Activated CD8-positive, alpha-beta memory T cell treated with anti-CD3 and anti-CD28 coated beads, Interleukin-2, amount 10 ng/mL, durations not matched to agents 7 days and 5 days (primary cell): ENCODE measurements around the gene KCNN3. TPM values are rescaled to one million over a fixed set of nuclear protein-coding genes. Genes with fewer than 3 reads are reported as not detected.
A peak's percentile ranks its signal among the peaks of the same experiment; 100 is the strongest.

ENCODE experiments used
- ATAC-seq: fragments of 150-1000 bp; cut with Tn5 transposase; one replicate; pipeline ENCODE4 v1.10.0; 2021; ENCODE audit warnings: moderate library complexity
- CTCF ChIA-PET: fragments of 350-600 bp; sonication (Branson Sonifier 250); formaldehyde crosslinking; loops from one replicate; lab custom pipeline; 2021; ENCODE audit warnings: antibody characterized with exemption; lab: Charles Lee
- DNase-seq: peaks from one replicate; pipeline ENCODE4 v3.0.0-alpha.2; 2020
- H3K27ac Mint-ChIP-seq: one replicate; pipeline ENCODE4 v1.8.0; 2021; ENCODE audit warnings: mild to moderate bottlenecking, mixed read lengths
- H3K27me3 Mint-ChIP-seq: one replicate; pipeline ENCODE4 v1.8.0; 2021; ENCODE audit warnings: mixed read lengths
- H3K36me3 Mint-ChIP-seq: one replicate; pipeline ENCODE4 v1.8.0; 2021; ENCODE audit warnings: mild to moderate bottlenecking, mixed read lengths
- H3K4me1 Mint-ChIP-seq: one replicate; pipeline ENCODE4 v1.8.0; 2021; ENCODE audit warnings: mixed read lengths
- H3K4me3 Mint-ChIP-seq: one replicate; pipeline ENCODE4 v1.8.0; 2021; ENCODE audit warnings: mild to moderate bottlenecking, moderate library complexity, mixed read lengths
- H3K9me3 Mint-ChIP-seq: one replicate; pipeline ENCODE4 v1.8.0; 2022; ENCODE audit warnings: low read depth, mixed read lengths
- total RNA-seq, 2 experiments: library from RNA; stranded (reverse); gene quantifications; one replicate each; pipeline ENCODE4 v1.2.3, GENCODE V29; 2021

KCNN3 gene
- total RNA-seq, 2 experiments from 2014 or later: 0.02 TPM; not detected in 1

GRCh38 chr1:154769193-154769895 lies 100.7 kb downstream of the KCNN3 start:
- peaks cover 26% of the 10 kb centered on the region for H3K27me3 Mint-ChIP-seq
- ATAC-seq: no peak
- H3K4me1 Mint-ChIP-seq: no peaks in the 10 kb centered on the region
- H3K9me3 Mint-ChIP-seq: no peaks in the 10 kb centered on the region
- CTCF ChIA-PET: interaction anchor here (0.7 to 1.0 kb wide), 2 partner anchors 22 to 175 kb away, joined by 4 to 6 read pairs; no protein-coding TSS in a partner anchor
- H3K36me3 Mint-ChIP-seq: no peaks in the 10 kb centered on the region
- DNase-seq: no peak
- no peak overlapping the region for H3K4me3 Mint-ChIP-seq
- no peak overlapping the region for H3K27ac Mint-ChIP-seq

GRCh38 chr1:154768456-154769125 lies 101.5 kb downstream of the KCNN3 start:
- CTCF ChIA-PET: interaction anchor here (0.7 to 1.2 kb wide), 3 partner anchors 15 to 176 kb away, joined by 4 read pairs; no protein-coding TSS in a partner anchor
- Mint-ChIP-seq H3K27ac (no peak overlapping the region), H3K36me3 (no peaks in the 10 kb centered on the region), H3K4me3 (no peak overlapping the region), H3K27me3 (peaks cover 29% of the 10 kb centered on the region), H3K4me1 (no peaks in the 10 kb centered on the region), H3K9me3 (no peaks in the 10 kb centered on the region)
- ATAC-seq: no peak
- DNase-seq: no peak

GRCh38 chr1:154767315-154768240 lies 102.5 kb downstream of the KCNN3 start:
- Mint-ChIP-seq H3K4me3 (no peak overlapping the region), H3K4me1 (no peaks in the 10 kb centered on the region), H3K27ac (no peak overlapping the region), H3K36me3 (no peaks in the 10 kb centered on the region), H3K27me3 (peaks cover 37% of the 10 kb centered on the region), H3K9me3 (no peaks in the 10 kb centered on the region)
- ATAC-seq (no peak), DNase-seq (no peak)
- CTCF ChIA-PET: interaction anchor here (0.7 to 1.2 kb wide), 3 partner anchors 16 to 111 kb away, joined by 3 to 4 read pairs (median 4); no protein-coding TSS in a partner anchor

GRCh38 chr1:154765970-154766369 lies 104.1 kb downstream of the KCNN3 start:
- ATAC-seq (peak; percentile 42), DNase-seq (no peak)
- Mint-ChIP-seq H3K4me1 (no peaks in the 10 kb centered on the region), H3K4me3 (no peak overlapping the region), H3K9me3 (no peaks in the 10 kb centered on the region), H3K27me3 (peaks cover 42% of the 10 kb centered on the region), H3K36me3 (no peaks in the 10 kb centered on the region), H3K27ac (no peak overlapping the region)
- CTCF ChIA-PET: interaction anchor here (1.3 kb wide), 1 partner anchor 178 kb away, joined by 3 read pairs; no protein-coding TSS in a partner anchor

GRCh38 chr1:154764773-154765172 lies 105.3 kb downstream of the KCNN3 start:
- DNase-seq (no peak), ATAC-seq (no peak)
- Mint-ChIP-seq H3K4me1 (peaks cover 5% of the 10 kb centered on the region), H3K4me3 (no peak overlapping the region), H3K27ac (no peak overlapping the region), H3K27me3 (peaks cover 42% of the 10 kb centered on the region), H3K36me3 (no peaks in the 10 kb centered on the region), H3K9me3 (no peaks in the 10 kb centered on the region)
- CTCF ChIA-PET: no interaction called here

GRCh38 chr1:154764181-154764580 lies 105.9 kb downstream of the KCNN3 start:
- Mint-ChIP-seq H3K27ac (no peak overlapping the region), H3K36me3 (no peaks in the 10 kb centered on the region), H3K9me3 (no peaks in the 10 kb centered on the region), H3K27me3 (peaks cover 42% of the 10 kb centered on the region), H3K4me1 (peaks cover 11% of the 10 kb centered on the region), H3K4me3 (no peak overlapping the region)
- DNase-seq: no peak
- no peak for ATAC-seq
- CTCF ChIA-PET: no interaction called here

GRCh38 chr1:154760469-154760933 lies 109.6 kb downstream of the KCNN3 start:
- ATAC-seq (peak; percentile 95), DNase-seq (peak; percentile 84)
- CTCF ChIA-PET: interaction anchor here (0.8 to 3.2 kb wide), 29 partner anchors 10 to 281 kb away, joined by 3 to 29 read pairs (median 3); no protein-coding TSS in a partner anchor
- H3K9me3 Mint-ChIP-seq: no peaks in the 10 kb centered on the region
- peaks cover 44% of the 10 kb centered on the region for H3K27me3 Mint-ChIP-seq
- H3K36me3 Mint-ChIP-seq: no peaks in the 10 kb centered on the region
- H3K27ac Mint-ChIP-seq: no peak overlapping the region
- H3K4me3 Mint-ChIP-seq: peak overlapping the region; percentile 34
- peaks cover 39% of the 10 kb centered on the region for H3K4me1 Mint-ChIP-seq

- Mint-ChIP-seq H3K27ac (peak overlapping the region; percentile 55), H3K9me3 (no peaks in the 10 kb centered on the region), H3K4me1 (peaks cover 43% of the 10 kb centered on the region), H3K27me3 (peaks cover 43% of the 10 kb centered on the region), H3K4me3 (peak overlapping the region; percentile 23), H3K36me3 (peaks cover 1% of the 10 kb centered on the region)
- DNase-seq: no peak
- ATAC-seq: no peak
- CTCF ChIA-PET: interaction anchor here (0.7 to 3.2 kb wide), 22 partner anchors 11 to 280 kb away, joined by 3 to 29 read pairs (median 4); no protein-coding TSS in a partner anchor
Measured at GRCh38 chr1:154759793-154760192, 110.3 kb downstream of the KCNN3 start.

GRCh38 chr1:154759196-154759595 lies 110.9 kb downstream of the KCNN3 start:
- Mint-ChIP-seq H3K9me3 (no peaks in the 10 kb centered on the region), H3K36me3 (peaks cover 1% of the 10 kb centered on the region), H3K4me1 (peaks cover 43% of the 10 kb centered on the region), H3K4me3 (peak overlapping the region; percentile 23), H3K27me3 (peaks cover 42% of the 10 kb centered on the region), H3K27ac (peak overlapping the region; percentile 55)
- DNase-seq: peak; percentile 79
- ATAC-seq: peak; percentile 57
- CTCF ChIA-PET: interaction anchor here (0.9 to 3.2 kb wide), 5 partner anchors 10 to 199 kb away, joined by 4 to 29 read pairs (median 8); no protein-coding TSS in a partner anchor

GRCh38 chr1:154758346-154758745 lies 111.7 kb downstream of the KCNN3 start:
- Mint-ChIP-seq H3K4me1 (peaks cover 43% of the 10 kb centered on the region), H3K36me3 (peaks cover 1% of the 10 kb centered on the region), H3K9me3 (no peaks in the 10 kb centered on the region), H3K27ac (no peak overlapping the region), H3K27me3 (peaks cover 40% of the 10 kb centered on the region), H3K4me3 (no peak overlapping the region)
- no peak for DNase-seq
- CTCF ChIA-PET: interaction anchor here (0.9 to 3.2 kb wide), 3 partner anchors 9 to 198 kb away, joined by 4 to 29 read pairs (median 20); no protein-coding TSS in a partner anchor
- ATAC-seq: no peak

- no peak overlapping the region for H3K27ac Mint-ChIP-seq
- no peaks in the 10 kb centered on the region for H3K9me3 Mint-ChIP-seq
- ATAC-seq (no peak), DNase-seq (no peak)
- peaks cover 38% of the 10 kb centered on the region for H3K27me3 Mint-ChIP-seq
- H3K4me3 Mint-ChIP-seq: no peak overlapping the region
- CTCF ChIA-PET: interaction anchor here (0.8 to 1.7 kb wide), 2 partner anchors 9 to 87 kb away, joined by 3 to 5 read pairs; no protein-coding TSS in a partner anchor
- peaks cover 43% of the 10 kb centered on the region for H3K4me1 Mint-ChIP-seq
- peaks cover 1% of the 10 kb centered on the region for H3K36me3 Mint-ChIP-seq
Measured at GRCh38 chr1:154756793-154757548, 113.1 kb downstream of the KCNN3 start.
